ENCODE results near the gene PGPEP1.

The PGPEP1 gene

DNA sequence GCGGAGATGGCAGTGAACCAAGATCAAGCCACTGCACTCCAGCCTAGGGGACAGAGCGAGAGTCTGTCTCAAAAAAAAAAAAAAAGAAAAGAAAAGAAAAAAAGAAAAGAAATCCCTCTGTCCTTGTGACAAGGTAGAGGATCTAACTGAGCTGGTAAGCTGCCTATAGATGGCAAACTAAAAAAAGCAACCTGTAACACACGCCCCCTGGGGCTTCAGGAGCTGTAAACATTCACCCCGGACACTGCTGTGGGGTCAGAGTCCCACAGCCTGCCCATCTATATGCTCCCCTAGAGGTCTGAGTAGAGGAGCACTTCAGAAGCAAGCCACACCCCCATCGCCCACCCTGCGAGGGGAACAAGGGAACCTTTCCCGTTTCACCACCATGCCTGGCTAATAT, 4.3 kb upstream of the PGPEP1 start:
- Histone ChIP-seq H3K27me3 (peaks cover 0 to 8% of the 10 kb centered on the region in 2 donors), H3K4me1 (peaks cover 0 to 11% (median 9%) of the 10 kb centered on the region in 4 donors), H3K9me3 (no peaks in the 10 kb centered on the region), H3K36me3 (no peaks in the 10 kb centered on the region), H3K27ac (no peak overlapping the region), H3K4me3 (no peak overlapping the region)
- intact Hi-C loops (cut with DNase I; ENCODE audit: low total_unique reads), result no loop called here
- DNase-seq, result no peak
- TF ChIP-seq, protein P1, sequence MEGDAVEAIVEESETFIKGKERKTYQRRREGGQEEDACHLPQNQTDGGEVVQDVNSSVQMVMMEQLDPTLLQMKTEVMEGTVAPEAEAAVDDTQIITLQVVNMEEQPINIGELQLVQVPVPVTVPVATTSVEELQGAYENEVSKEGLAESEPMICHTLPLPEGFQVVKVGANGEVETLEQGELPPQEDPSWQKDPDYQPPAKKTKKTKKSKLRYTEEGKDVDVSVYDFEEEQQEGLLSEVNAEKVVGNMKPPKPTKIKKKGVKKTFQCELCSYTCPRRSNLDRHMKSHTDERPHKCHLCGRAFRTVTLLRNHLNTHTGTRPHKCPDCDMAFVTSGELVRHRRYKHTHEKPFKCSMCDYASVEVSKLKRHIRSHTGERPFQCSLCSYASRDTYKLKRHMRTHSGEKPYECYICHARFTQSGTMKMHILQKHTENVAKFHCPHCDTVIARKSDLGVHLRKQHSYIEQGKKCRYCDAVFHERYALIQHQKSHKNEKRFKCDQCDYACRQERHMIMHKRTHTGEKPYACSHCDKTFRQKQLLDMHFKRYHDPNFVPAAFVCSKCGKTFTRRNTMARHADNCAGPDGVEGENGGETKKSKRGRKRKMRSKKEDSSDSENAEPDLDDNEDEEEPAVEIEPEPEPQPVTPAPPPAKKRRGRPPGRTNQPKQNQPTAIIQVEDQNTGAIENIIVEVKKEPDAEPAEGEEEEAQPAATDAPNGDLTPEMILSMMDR (IDR thresholded peaks at IDR 0.05), result no peak

DNA sequence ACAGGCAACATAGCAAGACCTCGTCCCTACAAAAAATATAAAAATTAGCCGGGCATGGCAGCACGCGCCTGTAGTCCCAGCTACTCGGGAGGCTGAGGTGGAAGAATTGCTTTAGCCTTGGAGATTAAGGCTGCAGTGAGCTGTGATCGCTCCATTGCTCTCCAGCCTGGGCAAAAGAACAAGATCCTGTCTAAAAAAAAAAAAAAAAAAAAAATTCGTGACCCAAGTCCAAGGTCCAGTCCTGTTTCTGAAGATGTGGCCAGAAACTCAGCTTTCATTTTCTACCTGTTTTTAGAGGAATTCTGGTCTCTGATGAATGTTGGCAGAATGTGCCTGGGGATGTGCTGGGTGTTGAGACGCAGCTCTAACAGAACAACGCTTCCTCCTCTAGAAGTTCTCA, 1.9 kb upstream of the PGPEP1 start:
- Histone ChIP-seq H3K9me3 (no peaks in the 10 kb centered on the region), H3K27ac (no peak overlapping the region), H3K4me1 (peaks cover 0 to 20% (median 13%) of the 10 kb centered on the region in 4 donors), H3K36me3 (peaks cover 0 to 4% (median 0%) of the 10 kb centered on the region in 3 donors), H3K27me3 (peaks cover 0 to 8% of the 10 kb centered on the region in 2 donors), H3K4me3 (no peak overlapping the region)
- intact Hi-C loops (cut with DNase I; ENCODE audit: low total_unique reads), result no loop called here
- no peak for DNase-seq
- TF ChIP-seq, protein P1 (IDR thresholded peaks at IDR 0.05), result no peak

DNA sequence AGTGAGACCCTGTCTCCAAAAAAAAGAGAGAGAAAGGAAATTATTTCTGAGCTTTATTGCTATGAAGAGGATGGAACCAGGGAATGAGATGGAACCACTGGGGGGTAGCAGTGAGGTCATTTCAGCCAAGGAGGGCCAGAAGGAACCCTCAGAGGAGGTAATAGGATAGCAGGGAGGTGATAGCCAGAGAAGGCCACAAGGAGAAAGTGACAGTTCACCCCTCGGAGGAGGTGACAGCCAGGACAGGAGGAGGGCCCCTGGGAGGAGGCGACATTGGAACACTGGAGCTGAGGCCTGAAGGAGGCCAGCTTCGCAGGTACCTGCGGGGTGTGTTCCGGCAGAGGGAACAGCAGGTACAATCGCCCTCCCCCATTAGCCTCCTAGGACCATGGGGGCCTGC, 675 bp upstream of the PGPEP1 start:
- peaks cover 0 to 10% (median 0%) of the 10 kb centered on the region in 3 donors for H3K36me3 ChIP-seq
- H3K27ac ChIP-seq, result no peak overlapping the region
- no peaks in the 10 kb centered on the region for H3K9me3 ChIP-seq
- intact Hi-C loops (cut with DNase I; ENCODE audit: low total_unique reads), result no loop called here
- peaks cover 0 to 8% of the 10 kb centered on the region in 2 donors for H3K27me3 ChIP-seq
- H3K4me3 ChIP-seq, result peak overlapping the region; percentile 69 to 80
- TF ChIP-seq, protein P1 (IDR thresholded peaks at IDR 0.05), result no peak
- H3K4me1 ChIP-seq, result peaks cover 0 to 20% (median 13%) of the 10 kb centered on the region in 4 donors
- DNase-seq, result no peak

DNA sequence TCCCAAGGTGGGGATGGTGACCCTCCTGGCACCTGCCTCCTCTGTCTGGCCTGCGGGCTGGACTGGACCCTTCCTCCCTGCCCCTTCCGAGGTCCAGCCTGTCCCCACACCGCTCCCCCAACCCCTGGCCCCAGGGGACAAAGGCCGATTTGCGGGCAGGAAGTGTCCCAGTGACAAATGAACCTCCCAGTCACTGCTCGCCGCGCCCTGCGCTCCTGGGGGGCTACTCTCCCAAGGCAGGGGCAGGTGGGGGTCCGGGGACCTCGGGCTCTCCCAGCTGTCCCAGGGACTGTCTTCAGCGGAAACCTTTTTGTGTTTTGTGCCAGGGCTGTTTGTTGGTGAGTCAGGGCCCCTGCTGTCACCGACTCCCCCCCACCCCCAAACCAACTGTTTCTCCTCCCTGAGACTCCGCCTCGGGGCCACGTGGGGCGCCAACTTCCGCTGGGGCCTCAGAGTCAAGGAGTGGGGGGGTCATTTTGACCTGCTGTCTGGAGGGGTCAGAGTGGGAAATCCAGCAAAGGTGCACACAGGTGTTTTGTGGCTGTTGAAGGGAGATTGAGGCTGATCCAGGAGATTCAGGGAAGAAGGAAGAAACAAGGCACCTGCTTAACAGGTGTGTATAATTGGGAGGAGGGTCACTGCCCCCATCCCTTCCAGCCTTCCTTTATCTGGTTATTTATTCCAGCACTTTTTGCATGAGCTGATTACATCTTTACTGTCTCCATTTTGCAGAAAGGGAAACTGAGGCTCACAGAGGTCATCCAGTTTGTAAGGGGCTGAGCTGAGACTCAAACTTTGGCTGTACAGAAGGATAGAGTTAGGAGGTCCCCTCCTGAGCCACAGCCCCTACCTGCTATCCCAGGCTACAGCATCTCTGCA, 831 bp downstream of the PGPEP1 start:
- TF ChIP-seq, protein P1 (IDR thresholded peaks at IDR 0.05), result no peak
- intact Hi-C loops (cut with DNase I; ENCODE audit: low total_unique reads), result no loop called here
- Histone ChIP-seq H3K27me3 (no peaks in the 10 kb centered on the region), H3K4me3 (peak overlapping the region; percentile 69 to 80), H3K27ac (peak overlapping the region; percentile 76 to 81), H3K36me3 (peaks cover 0 to 17% (median 0%) of the 10 kb centered on the region in 3 donors), H3K4me1 (peaks cover 0 to 20% (median 13%) of the 10 kb centered on the region in 4 donors), H3K9me3 (no peaks in the 10 kb centered on the region)
- DNase-seq, result peak; percentile 52 to 82

DNA sequence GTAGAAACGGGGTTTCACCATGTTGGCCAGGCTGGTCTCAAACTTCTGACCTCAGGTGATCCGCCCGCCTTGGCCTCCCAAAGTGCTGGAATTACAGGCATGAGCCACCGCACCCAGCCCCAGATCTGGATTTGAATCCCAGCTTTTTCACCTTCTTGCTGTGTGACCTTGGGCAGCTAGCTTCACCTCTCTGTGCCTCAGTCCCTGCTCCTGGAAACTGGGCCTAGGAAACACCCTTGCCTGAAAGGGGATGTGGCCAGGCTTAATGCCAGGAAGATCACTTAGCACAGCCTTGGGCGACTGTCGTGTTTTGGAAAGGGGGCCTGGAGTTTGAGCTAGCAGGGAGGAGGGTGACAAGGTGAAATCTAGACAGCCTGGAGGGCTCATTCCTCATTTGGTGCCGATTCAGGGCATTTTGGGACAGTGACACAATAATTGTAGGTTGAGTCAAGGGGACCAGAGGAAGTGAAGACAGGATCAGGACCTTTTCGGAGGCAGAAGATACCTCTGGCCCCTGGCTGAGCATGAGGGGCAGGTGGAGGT, 1.8 kb downstream of the PGPEP1 start:
- intact Hi-C loops (cut with DNase I; ENCODE audit: low total_unique reads), result no loop called here
- Histone ChIP-seq H3K9me3 (no peaks in the 10 kb centered on the region), H3K4me1 (peaks cover 0 to 20% (median 13%) of the 10 kb centered on the region in 4 donors), H3K36me3 (peaks cover 0 to 17% (median 0%) of the 10 kb centered on the region in 3 donors), H3K27me3 (no peaks in the 10 kb centered on the region), H3K4me3 (no peak overlapping the region), H3K27ac (no peak overlapping the region)
- TF ChIP-seq, protein P1 (IDR thresholded peaks at IDR 0.05), result no peak
- no peak for DNase-seq
